Caco-2 (cell line): ENCODE measurements around the gene TMEFF2. TPM values are rescaled to one million over a fixed set of nuclear protein-coding genes. Genes with fewer than 3 reads are reported as not detected.

Experiments
- BruUV-seq: library from RNA; stranded (reverse); fragments of 400-500 nt; replicated peaks from 2 replicates; lab custom pipeline; 2021; lab: Mats Ljungman, UMichigan
- CTCF ChIA-PET: fragments of 300-600 bp; sonication (Branson Sonifier 250); formaldehyde crosslinking; loops from one replicate; lab custom pipeline; 2022; ENCODE audit warnings: antibody characterized with exemption; lab: Charles Lee
- POLR2A ChIA-PET: fragments of 300-600 bp; sonication (Branson Sonifier 250); formaldehyde crosslinking; loops from one replicate; lab custom pipeline; 2022; ENCODE audit warnings: antibody characterized with exemption; lab: Charles Lee
- DNase-seq, 2 experiments: peaks; one replicate each; pipeline versions ENCODE4 v3.0.0 to v3.0.0-alpha.2; 2020 to 2022
- H3K27me3 ChIP-seq: replicated peaks from 2 replicates; pipeline ENCODE4 v1.6.0; 2011; ENCODE audit warnings: low read length; ENCODE audit not compliant: control insufficient read depth, insufficient read depth
- H3K36me3 ChIP-seq: 2 replicates; pipeline ENCODE4 v1.5.1; 2011; ENCODE audit warnings: low read length; ENCODE audit not compliant: control insufficient read depth, insufficient read depth
- H3K4me1 ChIP-seq: fragments of 250-450 bp; sonication (Bioruptor Pico); 2 replicates; pipeline ENCODE4 v1.5.1; 2020; ENCODE audit warnings: mild to moderate bottlenecking
- H3K4me3 ChIP-seq: 2 replicates; pipeline ENCODE4 v1.5.1; 2011; ENCODE audit warnings: low read depth, mild to moderate bottlenecking, control low read depth, low read length
- H3K9me3 ChIP-seq: fragments of 250-450 bp; sonication (Bioruptor Pico); 2 replicates; pipeline ENCODE4 v1.5.1; 2020; ENCODE audit warnings: mild to moderate bottlenecking, moderate library complexity
- H3K27ac Mint-ChIP-seq: one replicate; pipeline ENCODE4 v1.8.0; 2022; ENCODE audit warnings: mixed read lengths; ENCODE audit not compliant: unreplicated experiment
- H3K27me3 Mint-ChIP-seq: one replicate; pipeline ENCODE4 v1.8.0; 2022; ENCODE audit warnings: mixed read lengths; ENCODE audit not compliant: insufficient read depth, unreplicated experiment
- H3K36me3 Mint-ChIP-seq: one replicate; pipeline ENCODE4 v1.8.0; 2022; ENCODE audit warnings: mild to moderate bottlenecking, mixed read lengths; ENCODE audit not compliant: insufficient read depth, unreplicated experiment
- H3K4me1 Mint-ChIP-seq: one replicate; pipeline ENCODE4 v1.8.0; 2022; ENCODE audit warnings: low read depth, mixed read lengths; ENCODE audit not compliant: unreplicated experiment
- H3K4me3 Mint-ChIP-seq: one replicate; pipeline ENCODE4 v1.8.0; 2022; ENCODE audit warnings: mild to moderate bottlenecking, moderate library complexity, mixed read lengths; ENCODE audit not compliant: unreplicated experiment
- H3K9me3 Mint-ChIP-seq: one replicate; pipeline ENCODE4 v1.8.0; 2022; ENCODE audit warnings: mixed read lengths; ENCODE audit not compliant: unreplicated experiment
- intact Hi-C: fragments of 100-400 bp; cut with micrococcal nuclease; formaldehyde crosslinking; loops from one replicate; pipeline ENCODE4 v1.10.0; 2022; ENCODE audit not compliant: unreplicated experiment
- total RNA-seq: library from RNA; stranded (reverse); gene quantifications from 2 replicates; pipeline ENCODE4 v1.2.3, GENCODE V29; 2022
- TF ChIP-seq, protein P1 (sequence below), 2 experiments: fragments of 200-600 bp in 1 of 2; IDR thresholded peaks; 1 replicate in 1 of 2; 2 replicates in 1 of 2; pipeline versions ENCODE4 v1.5.1 to v1.8.0; 2011 to 2022; ENCODE audit warnings: antibody characterized with exemption in 1 of 2, control low read depth in 1 of 2, inconsistent platforms in 1 of 2, low read depth in 1 of 2, low read length in 1 of 2, mild to moderate bottlenecking in 1 of 2, moderate library complexity in 1 of 2; ENCODE audit not compliant: insufficient read depth in 1 of 2, severe bottlenecking in 1 of 2, unreplicated experiment in 1 of 2

Gene TMEFF2
- total RNA-seq, 1 experiment from 2014 or later = not detected

DNA sequence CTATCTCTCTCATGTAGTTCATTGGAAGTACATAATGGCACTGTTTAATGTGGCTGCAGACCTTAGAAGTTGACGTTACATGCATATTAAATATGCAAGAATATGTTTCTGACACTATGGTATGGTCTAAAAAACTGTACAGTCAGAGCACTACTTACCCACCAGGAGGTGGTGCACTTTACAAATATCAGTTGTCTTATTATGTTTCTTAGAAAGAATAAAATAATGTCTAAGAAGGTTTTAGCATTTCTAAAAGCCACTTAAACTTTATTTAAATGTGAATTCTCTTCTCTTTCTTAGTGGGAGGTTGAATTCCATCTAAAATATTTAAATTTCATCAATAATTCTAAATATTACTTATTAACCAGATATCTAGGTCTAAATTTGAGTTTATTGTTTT lies 4.3 kb downstream of the TMEFF2 start:
- no peaks in the 10 kb centered on the region for H3K27me3 ChIP-seq
- no peak overlapping the region for H3K27ac Mint-ChIP-seq
- H3K27me3 Mint-ChIP-seq = peaks cover 4% of the 10 kb centered on the region
- BruUV-seq = no TSS peak
- H3K36me3 Mint-ChIP-seq = no peaks in the 10 kb centered on the region
- H3K36me3 ChIP-seq = no peaks in the 10 kb centered on the region
- no peak overlapping the region for H3K4me3 Mint-ChIP-seq
- no peaks in the 10 kb centered on the region for H3K4me1 Mint-ChIP-seq
- TF ChIP-seq, protein P1, sequence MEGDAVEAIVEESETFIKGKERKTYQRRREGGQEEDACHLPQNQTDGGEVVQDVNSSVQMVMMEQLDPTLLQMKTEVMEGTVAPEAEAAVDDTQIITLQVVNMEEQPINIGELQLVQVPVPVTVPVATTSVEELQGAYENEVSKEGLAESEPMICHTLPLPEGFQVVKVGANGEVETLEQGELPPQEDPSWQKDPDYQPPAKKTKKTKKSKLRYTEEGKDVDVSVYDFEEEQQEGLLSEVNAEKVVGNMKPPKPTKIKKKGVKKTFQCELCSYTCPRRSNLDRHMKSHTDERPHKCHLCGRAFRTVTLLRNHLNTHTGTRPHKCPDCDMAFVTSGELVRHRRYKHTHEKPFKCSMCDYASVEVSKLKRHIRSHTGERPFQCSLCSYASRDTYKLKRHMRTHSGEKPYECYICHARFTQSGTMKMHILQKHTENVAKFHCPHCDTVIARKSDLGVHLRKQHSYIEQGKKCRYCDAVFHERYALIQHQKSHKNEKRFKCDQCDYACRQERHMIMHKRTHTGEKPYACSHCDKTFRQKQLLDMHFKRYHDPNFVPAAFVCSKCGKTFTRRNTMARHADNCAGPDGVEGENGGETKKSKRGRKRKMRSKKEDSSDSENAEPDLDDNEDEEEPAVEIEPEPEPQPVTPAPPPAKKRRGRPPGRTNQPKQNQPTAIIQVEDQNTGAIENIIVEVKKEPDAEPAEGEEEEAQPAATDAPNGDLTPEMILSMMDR (IDR thresholded peaks at IDR 0.05; ENCODE audit: insufficient read depth in 1 of 2, low read depth in 1 of 2, low read length in 1 of 2, severe bottlenecking in 1 of 2, unreplicated experiment in 1 of 2) = peak; percentile 41 to 50
- intact Hi-C loops = loop anchor here (1.0 kb wide), 2 partner anchors 96 to 367 kb away; no protein-coding TSS in a partner anchor
- no peak for DNase-seq
- H3K9me3 Mint-ChIP-seq = no peaks in the 10 kb centered on the region
- ChIA-PET CTCF (no interaction called here), POLR2A (no interaction called here)
- H3K4me1 ChIP-seq = no peaks in the 10 kb centered on the region
- H3K4me3 ChIP-seq = no peak overlapping the region
- no peaks in the 10 kb centered on the region for H3K9me3 ChIP-seq

DNA sequence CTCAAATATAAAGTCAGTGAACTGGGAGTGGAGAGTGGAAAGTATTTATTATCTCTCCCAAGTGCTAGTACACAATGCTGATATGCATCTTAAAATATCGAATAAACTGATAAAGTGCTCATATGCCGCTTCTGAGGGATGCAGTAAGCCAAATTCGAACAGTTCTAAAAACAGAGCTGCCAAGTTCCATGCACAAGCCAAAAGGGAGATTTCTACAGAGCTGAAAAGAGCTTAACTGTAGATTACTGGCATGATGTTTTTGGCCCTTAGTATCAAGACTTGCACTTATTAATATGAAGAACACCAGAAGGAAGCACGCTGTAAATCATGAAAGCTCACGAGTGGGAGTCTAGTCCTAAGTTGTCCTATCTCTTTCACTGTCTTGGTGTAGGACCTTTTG lies 7.9 kb downstream of the TMEFF2 start:
- TF ChIP-seq, protein P1 (IDR thresholded peaks at IDR 0.05; ENCODE audit: insufficient read depth in 1 of 2, low read depth in 1 of 2, low read length in 1 of 2, severe bottlenecking in 1 of 2, unreplicated experiment in 1 of 2) = no peak
- CTCF ChIA-PET = no interaction called here
- H3K36me3 Mint-ChIP-seq = no peaks in the 10 kb centered on the region
- H3K4me3 ChIP-seq = no peak overlapping the region
- intact Hi-C loops = no loop called here
- no peaks in the 10 kb centered on the region for H3K9me3 ChIP-seq
- H3K4me1 ChIP-seq = no peaks in the 10 kb centered on the region
- no TSS peak for BruUV-seq
- POLR2A ChIA-PET = no interaction called here
- no peaks in the 10 kb centered on the region for H3K27me3 ChIP-seq
- peaks cover 4% of the 10 kb centered on the region for H3K27me3 Mint-ChIP-seq
- H3K27ac Mint-ChIP-seq = no peak overlapping the region
- H3K4me3 Mint-ChIP-seq = no peak overlapping the region
- H3K4me1 Mint-ChIP-seq = no peaks in the 10 kb centered on the region
- no peaks in the 10 kb centered on the region for H3K9me3 Mint-ChIP-seq
- H3K36me3 ChIP-seq = no peaks in the 10 kb centered on the region
- no peak for DNase-seq

DNA sequence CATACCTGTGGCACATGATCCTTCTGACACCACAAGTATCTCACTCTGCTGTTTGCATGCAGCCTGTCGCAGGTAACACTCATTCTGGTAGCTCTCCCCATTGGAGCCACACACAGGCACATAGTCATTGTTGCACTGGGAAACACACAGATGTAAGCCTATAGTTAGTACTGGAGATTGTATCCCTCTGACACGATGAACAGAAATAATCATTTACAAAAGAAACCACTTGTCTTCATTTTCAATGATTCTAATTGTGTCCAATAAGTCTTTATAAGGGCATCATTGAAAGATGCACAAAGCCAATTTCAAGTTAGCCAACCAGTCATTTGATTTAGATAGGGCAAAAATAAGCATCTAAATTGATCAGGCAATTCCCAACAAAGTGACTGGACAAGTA lies 10.4 kb downstream of the TMEFF2 start:
- CTCF ChIA-PET = no interaction called here
- TF ChIP-seq, protein P1 (IDR thresholded peaks at IDR 0.05; ENCODE audit: insufficient read depth in 1 of 2, low read depth in 1 of 2, low read length in 1 of 2, severe bottlenecking in 1 of 2, unreplicated experiment in 1 of 2) = no peak
- Histone ChIP-seq H3K4me1 (no peaks in the 10 kb centered on the region), H3K27me3 (no peaks in the 10 kb centered on the region), H3K36me3 (no peaks in the 10 kb centered on the region), H3K9me3 (no peaks in the 10 kb centered on the region), H3K4me3 (no peak overlapping the region)
- intact Hi-C loops = no loop called here
- Mint-ChIP-seq H3K27ac (no peak overlapping the region), H3K9me3 (no peaks in the 10 kb centered on the region), H3K36me3 (no peaks in the 10 kb centered on the region), H3K27me3 (peaks cover 2% of the 10 kb centered on the region), H3K4me1 (no peaks in the 10 kb centered on the region), H3K4me3 (no peak overlapping the region)
- no peak for DNase-seq
- no TSS peak for BruUV-seq
- POLR2A ChIA-PET = no interaction called here
